HG03432 (cell line): ENCODE results near the gene NOS1AP.
"Not testable (repeated sequence)": the region's sequence is repeated elsewhere in the genome, so short reads cannot be mapped to it uniquely, and the experiment has no call there.

Source experiments
- ATAC-seq: cut with Tn5 transposase; IDR thresholded peaks from one replicate; pipeline ENCODE4 v1.9.1; 2021; ENCODE audit warnings: mild to moderate bottlenecking, moderate library complexity; ENCODE audit not compliant: unreplicated experiment

Gene NOS1AP

DNA sequence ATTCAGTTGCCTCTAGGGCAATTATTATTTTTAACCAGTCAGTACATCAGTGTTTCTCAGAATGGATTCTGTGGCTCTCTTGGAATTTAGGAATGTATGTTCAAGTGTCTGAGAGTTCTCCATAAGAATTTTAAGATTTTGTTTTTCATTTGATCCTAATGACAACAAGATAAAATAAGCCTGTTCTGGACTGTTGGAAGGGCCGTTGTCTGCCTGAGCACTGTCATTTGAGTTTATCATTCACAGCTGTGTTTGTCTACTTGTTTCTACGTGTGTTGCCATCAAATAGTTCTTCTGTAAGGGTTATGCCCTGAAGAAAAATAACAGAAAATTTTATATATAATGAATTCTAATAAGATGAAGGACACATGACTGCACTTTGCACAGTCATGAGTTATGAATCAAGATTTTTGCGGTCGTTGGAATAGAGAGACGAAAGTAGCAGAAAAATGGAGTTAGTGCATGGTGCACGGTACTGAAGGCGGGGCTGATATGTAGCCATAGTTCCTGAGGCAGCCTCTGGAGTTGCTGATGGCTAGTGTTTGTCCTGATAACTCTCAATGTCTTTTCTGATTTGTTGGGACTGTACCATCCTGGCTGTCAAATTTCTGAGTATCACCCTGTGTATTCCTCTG, 92.5 kb downstream of the NOS1AP start:
- ATAC-seq: no peak

DNA sequence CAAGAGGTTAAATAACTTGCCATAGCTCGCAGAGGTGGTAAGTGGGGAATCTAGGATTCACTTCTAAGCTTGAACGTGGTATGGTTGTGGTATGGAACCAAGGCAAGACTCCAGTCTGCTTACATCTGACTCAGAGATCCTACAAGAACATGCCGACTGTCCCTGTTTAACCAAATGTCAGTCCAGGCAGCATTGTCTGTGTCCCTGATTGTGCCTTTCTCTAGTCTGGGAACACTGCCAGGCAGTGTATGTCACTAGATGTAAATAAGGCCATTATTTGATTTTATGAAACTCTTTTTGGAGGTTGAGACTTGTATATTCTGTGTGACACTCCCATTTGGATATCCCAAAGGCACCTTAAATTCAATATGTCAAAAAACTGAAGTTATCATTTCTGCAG, 96.0 kb downstream of the NOS1AP start:
- ATAC-seq: no peak

DNA sequence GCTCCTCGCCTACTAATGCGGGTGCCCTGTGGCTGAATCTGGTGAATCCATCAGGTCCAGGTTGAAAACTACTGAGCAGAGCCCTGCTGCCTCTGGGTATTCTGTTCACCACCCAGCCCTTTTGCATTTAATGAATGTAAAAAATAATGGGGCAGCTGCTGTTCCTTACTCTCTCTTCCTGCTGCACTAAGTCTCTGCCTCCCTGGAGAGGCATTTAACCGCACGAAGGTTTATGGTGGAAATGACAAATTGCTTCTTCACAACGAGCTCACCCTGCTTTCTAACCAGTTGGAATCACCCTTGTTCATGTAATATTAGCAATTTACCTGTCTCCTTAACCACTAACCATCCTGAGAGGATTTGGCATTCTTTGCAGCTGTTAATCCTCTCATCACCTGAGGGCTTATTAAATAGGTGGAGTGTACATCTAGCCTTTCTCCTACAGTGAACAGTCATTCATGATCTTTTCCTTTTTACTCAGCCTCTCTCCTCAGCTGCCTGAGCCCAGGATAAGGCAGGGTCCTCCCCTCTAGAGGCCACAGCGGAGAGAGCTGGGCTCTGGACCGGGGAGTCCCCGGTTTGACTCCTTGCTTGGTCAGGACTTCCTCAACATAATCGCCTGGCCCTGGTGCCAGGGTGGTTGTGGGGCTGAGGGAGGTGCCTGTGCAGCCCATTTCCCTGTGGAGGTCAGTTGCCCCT, 97.6 kb downstream of the NOS1AP start:
- ATAC-seq: no peak

DNA sequence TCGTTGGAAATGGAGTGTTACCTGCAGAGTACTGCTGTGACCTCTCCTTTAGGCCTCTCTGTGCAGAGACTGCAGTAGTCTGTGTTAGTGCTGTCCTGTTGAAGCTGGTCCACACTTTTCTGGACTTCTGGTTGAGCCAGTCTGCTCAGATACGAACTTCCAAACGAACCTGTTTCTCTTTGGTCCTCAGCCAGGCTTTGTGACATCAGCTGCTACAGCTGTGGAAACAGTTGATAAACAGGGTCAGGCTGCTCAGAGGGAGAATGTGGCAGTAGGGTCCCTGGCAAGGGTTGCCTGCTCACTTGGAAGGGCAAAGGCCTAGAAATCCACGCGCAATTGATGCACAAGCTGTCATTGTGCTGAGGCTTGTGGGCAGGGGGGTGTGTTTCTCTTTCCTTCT, 98.8 kb downstream of the NOS1AP start:
- ATAC-seq: no peak

DNA sequence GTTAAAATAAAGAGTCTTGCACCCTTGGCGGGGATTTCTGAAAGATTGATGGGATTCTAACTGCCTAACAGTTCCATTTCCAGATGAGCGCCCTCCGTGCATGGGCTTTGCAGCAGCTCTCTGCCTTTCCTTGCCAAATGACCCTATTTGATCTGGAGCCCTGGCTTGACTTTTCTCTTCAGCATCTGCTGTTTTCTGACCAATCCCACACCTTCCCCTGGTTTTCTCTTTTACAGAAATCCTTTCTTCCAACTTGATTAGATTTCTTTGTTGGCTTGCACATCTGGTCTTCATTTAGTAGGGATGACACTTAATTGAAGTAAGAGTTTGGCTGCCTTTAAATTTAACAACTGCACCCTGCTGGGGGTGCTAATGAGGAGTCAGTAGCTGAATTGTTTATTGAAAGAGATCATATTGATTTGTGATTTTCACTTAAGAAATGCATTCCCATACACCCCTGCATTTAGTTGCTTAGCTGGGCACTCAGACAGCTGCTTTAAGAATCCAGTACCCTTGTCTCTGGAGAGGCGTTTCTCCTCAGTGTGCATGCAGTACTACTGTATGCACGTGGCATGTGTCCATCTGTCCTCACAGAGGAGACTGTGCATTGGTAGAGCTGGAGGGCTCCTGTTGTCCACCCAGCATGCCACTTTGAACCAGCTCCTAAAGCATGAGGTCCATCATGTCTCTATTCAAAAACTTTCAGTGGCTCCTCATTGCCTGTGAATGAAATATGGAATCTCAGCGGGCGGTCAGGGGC, 99.7 kb downstream of the NOS1AP start:
- no peak for ATAC-seq

DNA sequence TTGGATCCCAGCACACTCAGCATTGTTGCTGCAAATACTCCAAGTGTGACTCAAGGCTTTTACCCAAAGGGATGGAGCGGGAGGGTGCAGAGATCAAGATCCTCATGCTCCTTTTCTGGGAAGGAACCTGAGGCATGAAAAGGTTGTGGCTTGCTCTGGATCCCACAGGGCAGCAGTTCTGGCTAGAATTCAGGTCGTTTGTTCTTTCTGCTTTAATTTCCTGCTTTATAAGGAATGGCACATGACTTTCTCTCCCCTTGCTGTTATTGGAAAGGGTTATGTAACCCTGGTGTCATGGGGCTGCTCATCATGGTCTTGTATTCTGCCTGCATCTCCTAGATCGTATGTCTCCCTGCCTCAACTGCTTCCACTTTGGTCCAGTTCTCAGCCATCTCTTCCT, 101.6 kb downstream of the NOS1AP start:
- no peak for ATAC-seq

DNA sequence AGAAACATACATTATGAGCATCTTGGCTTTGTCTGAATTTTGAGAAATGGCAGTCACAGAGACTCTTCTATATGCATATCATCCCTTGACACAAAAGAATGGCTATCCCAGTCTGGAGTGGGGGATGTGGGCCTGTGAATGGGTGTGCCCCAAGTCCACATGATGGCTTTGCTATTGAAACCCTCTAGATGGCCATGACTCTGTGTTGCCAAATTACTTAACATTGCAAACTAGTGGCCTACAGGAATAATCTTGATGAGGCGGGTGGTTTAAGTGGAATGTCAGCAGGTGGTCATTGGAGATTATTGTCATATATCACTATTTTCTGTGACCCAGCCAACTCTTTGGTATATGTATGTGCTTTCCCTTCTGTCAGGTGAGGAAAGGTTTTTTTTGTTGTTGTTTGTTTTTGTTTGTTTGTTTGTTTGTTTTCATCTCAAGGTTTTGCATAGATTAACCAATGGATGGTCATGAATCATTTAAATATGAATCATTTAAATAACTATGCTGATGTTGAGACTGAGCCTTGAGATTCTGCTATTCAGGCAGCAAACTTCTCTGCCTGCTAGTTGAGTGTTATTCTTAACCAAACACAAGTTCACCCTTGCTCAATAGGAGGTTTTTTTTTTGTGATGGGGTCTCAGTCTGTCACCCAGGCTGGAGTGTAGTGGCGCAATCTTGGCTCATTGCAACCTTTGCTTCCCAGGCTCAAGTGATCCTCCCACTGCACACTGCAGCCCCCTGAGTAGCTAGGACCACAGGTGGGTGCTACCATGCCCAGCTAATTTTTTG, 103.0 kb downstream of the NOS1AP start:
- ATAC-seq: no peak

DNA sequence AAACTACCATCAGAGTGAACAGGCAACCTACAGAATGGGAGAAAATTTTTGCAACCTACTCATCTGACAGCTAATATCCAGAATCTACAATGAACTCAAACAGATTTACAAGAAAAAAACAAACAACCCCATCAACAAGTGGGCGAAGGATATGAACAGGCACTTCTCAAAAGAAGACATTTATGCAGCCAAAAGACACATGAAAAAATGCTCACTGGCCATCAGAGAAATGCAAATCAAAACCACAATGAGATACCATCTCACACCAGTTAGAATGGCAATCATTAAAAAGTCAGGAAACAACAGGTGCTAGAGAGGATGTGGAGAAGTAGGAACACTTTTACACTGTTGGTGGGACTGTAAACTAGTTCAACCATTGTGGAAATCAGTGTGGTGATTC, 104.1 kb downstream of the NOS1AP start:
- not testable (repeated sequence) for ATAC-seq

DNA sequence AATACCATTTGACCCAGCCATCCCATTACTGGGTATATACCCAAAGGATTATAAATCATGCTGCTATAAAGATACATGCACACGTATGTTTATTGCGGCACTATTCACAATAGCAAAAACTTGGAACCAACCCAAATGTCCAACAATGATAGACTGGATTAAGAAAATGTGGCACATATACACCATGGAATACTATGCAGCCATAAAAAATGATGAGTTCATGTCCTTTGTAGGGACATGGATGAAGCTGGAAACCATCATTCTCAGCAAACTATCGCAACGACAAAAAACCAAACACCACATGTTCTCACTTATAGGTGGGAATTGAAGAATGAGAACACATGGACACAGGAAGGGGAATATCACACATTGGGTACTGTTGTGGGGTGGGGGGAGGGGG, 104.5 kb downstream of the NOS1AP start:
- ATAC-seq: not testable (repeated sequence)

DNA sequence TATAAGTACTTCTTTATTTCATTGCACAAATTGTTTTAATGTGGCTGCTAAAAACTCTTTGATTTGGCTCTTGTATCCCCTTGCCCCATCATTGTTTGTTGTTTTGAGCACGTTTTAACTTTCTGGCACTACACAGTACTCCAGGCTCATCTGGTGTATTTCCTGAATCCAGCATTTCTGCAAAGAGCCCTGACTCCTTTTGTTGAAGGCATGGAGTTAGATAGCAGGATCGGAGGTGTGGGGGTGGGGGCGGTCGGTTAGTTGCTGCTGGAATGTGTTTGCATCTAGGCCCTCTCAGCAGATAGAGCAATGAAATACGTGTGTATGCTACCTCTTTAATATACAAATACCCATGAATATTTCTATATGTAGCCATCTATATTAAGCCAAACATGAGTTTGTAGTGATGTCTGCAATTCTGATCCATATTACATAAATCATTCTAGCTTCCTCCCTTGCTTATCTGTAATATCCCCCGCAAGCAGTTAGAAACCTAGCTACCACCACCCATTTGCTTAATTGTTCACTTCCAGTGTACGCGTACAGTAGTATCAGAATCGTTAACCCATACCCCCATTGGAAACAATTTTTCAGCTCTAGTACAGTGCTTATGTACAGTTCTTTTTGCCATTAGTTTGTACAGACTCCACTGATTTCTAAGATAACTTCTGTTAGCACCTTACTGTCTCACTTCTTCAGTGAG, 106.0 kb downstream of the NOS1AP start:
- ATAC-seq: no peak

DNA sequence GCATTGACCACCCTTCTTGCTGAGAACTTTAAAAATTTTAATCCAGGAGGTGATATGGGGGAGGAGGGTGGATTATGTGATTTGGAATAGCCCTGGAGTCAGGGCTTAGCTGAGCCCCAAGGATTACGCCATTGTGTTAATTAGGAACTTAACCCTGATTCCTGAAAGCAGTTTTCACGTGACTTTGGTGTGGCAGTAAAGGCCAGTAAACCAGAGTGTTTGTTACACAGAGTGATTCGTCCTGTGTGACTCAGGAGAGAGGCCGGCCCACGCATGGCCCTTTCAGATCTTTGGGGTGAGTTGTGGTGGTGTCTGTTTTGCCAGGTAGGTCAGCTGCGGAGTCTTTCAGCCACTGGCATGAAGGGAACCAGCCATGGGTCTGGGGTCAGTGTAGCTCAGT, 107.6 kb downstream of the NOS1AP start:
- ATAC-seq: no peak

DNA sequence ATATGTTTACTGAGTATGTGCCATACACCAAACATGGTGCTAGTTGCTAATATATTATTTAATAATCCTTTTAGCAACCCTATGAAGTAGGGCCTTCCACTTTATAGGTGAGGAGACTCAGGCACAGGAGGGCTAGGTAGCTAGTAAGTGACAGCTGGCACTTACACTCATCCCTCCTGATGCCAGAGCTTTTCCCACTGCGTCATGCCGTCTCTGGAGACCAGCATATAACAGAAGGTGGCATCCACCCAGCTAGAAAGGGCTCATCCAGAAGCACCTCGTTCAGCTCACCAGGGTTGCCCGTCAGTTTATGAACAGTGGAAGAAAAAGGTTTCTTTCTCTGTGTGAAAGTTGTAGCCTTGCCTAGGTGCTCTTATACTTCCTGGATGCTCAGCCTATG, 108.9 kb downstream of the NOS1AP start:
- no peak for ATAC-seq

DNA sequence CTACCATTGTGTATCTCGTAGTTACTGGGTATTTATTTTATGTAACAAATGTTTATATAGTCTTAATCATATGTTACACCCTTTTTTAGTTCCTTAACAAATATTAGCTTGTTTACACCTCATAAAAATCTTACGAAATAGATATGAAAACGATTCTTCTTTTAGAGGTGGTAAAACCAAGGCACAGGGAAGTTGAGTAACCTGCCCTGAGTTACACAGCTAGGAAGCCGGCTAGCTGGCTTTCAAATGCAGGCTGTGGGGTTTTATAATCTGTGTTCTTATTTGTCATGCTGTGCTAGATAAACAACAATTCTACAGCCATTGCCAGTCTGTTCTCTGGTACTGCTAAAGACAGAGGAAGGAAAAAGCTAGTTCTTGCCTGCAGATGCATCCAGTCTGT, 109.6 kb downstream of the NOS1AP start:
- ATAC-seq: no peak

DNA sequence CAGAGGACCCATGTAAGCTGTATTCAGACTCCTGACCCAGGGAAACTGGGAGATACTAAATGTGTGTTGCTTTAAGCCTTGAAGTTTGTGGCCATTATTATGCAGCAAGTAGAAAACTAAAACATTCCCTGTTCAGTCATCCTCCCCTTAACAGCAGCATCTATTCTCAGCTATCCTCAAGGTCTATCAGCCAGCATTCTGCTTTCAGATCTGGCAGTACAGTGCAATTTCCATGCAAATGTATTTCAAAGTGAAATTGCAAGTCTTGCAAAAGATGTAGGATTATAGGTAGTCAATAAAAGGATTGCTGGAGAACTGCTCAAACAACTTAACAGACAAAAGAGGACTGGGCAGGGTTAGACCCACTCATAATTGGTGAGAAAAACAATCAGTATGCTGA, 111.3 kb downstream of the NOS1AP start:
- no peak for ATAC-seq

DNA sequence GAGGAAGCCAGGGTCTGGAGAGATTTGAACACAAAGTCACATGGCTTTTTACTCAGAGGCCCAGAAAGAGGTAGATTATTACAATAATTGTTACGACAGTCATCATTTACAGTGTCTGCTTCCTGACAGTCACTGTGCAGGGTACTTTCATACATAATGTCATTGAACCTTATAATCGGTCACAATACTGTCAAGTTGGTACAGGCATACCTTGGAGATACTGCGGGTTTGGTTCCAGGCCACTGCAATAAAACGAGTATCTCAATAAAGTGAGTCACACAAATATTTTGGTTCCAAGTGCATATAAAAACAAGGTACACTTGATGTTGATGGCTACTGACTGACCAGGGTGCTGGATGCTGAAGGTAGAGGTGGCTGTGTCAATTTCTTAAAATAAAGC, 112.6 kb downstream of the NOS1AP start:
- ATAC-seq: no peak

DNA sequence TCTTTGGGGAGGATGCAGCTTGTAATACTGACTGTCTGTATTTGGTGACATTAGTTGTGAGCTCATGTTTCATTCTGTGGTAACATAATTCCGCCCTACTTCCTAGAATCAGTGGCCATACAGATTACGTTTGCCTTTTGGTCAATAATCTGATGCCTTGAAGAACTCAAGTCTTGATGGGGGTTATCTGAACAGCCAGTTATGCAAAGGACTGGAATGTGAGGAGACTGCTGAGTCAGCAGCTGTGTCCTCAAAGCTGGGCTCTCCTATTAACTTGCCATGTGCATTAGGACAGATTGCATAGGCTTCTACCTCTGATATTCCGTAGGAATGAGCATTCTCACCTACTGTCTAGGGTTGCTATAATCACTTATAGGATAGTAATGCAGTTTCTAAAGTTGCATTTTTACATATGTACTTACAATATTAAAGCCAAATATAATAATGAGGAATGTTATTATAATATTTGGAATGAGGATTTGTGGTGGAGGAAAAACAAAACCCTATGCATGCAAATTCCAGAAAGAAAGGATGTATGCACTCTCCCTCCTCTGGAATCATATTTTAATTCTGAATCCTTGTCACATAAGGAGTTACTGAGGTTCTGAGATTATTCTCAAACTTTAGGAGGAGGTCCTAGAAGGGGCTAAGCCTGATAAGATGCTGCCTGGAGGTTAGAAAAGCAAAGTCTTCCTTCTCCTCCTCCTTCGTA, 116.0 kb downstream of the NOS1AP start:
- no peak for ATAC-seq

DNA sequence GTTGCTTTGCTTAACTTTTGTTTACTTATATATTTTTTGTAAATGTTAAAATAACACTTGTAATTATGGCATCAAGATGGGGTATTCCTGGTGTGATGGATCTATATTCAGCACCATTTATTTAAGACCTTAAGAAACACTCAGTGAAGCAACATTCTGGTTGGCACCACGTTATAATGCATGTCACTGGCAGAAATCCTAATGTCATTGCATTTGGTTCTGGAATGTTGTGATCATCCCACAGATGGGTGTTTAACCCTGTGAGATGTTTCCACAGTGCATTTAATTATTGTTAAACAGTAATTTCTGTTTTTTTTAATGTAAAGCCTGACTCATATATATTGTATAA, 116.5 kb downstream of the NOS1AP start:
- no peak for ATAC-seq

DNA sequence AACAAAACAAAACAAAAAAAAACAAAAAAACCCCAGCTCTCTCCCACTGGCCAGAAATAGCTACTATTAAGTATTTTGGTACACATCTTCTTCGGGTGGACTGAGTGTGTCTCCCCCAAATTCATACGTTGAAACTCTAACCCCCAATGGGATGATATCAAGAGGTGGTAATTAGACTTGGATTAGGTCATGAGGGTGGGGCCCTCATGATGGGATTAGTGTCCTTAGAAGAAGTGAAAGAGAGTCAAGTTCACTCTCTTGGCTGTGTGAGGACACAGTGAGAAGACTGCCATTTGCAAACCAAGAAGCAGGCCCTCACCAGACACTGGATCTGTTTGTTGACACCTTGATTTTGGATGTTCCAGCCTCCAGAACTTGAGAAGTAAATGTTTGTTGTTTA, 116.9 kb downstream of the NOS1AP start:
- no peak for ATAC-seq

DNA sequence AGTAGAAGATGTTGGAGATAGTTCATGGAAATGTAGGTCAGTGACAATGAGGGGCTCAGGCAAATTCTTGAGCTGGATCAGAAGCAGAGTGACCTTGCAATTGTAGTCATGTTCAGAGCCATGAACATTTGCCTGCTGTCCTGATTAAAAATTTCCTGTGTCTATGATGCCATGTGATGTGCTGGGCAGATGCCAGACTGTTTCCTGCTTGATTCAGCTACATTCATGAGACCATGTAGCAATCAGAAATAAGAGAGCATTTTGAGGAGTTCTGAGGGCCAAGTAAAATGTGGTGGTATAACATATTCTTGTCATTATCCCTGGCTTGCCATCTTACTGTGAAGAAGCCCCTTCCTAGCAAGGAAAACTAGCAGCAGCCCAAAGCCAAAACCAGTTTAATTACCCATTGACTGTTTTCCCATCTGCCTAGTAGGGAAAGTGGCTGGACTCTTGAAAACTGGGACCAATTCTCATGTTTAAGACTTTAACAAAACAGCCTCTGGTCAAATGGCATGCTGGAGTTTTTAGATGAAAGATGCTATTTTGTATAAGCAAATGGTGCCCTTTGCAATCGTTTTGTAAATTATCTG, 118.3 kb downstream of the NOS1AP start:
- no peak for ATAC-seq

DNA sequence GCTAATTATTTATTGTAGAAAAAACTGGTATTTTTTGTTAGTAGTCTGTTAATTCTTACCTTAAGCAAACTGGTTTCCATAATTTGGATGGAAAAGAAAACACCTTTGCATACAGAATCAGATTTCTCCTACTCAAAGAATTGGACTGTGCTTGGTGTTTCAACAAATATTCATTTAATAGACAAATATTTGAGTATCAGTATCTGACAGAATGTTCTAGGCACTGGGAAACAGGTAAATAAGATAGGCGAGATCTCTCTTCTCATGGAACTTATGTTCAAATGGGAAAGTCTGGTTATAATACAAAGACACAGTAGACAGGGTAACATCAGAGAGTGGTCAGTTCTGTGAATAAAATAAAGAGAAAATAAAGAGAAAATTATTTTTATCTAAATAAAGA, 119.9 kb downstream of the NOS1AP start:
- no peak for ATAC-seq
